Sigmoid colon (tissue), 7 donors: ENCODE results near the gene TMPRSS4. TPM values are rescaled to one million over a fixed set of nuclear protein-coding genes. Genes with fewer than 3 reads are reported as not detected.

Experiments used
- DNase-seq: peaks from one replicate; pipeline ENCODE4 v3.0.0-alpha.2; 2019
- H3K27ac ChIP-seq, 4 donors: fragments of 200-600 bp; sonication (generic); one replicate each; pipeline ENCODE4 v1.5.1; 2016 to 2019; ENCODE audit warnings: mild to moderate bottlenecking in 1 of 4
- H3K27me3 ChIP-seq, 3 donors: fragments of 200-600 bp; sonication (generic); one replicate each; pipeline ENCODE4 v1.5.1; 2019; ENCODE audit warnings: mild to moderate bottlenecking in 1 of 3
- H3K36me3 ChIP-seq, 4 donors: fragments of 200-600 bp; sonication (generic); one replicate each; pipeline ENCODE4 v1.5.1; 2016 to 2019
- H3K4me1 ChIP-seq, 4 donors: fragments of 200-600 bp; sonication (generic); one replicate each; pipeline ENCODE4 v1.5.1; 2017 to 2019
- H3K4me3 ChIP-seq, 4 donors: fragments of 200-600 bp; sonication (generic); one replicate each; pipeline ENCODE4 v1.5.1; 2017 to 2019; ENCODE audit warnings: mild to moderate bottlenecking in 2 of 4, moderate library complexity in 1 of 4
- H3K9me3 ChIP-seq, 4 donors: fragments of 200-600 bp in 3 of 4; sonication (generic) in 3 of 4; one replicate each; pipeline versions ENCODE4 v1.5.1 to v1.6.1; 2013 to 2019
- EP300 ChIP-seq, 4 donors: sonication (generic); formaldehyde crosslinking; IDR thresholded peaks; one replicate each; pipeline ENCODE4 v1.6.1; 2017; ENCODE audit warnings: antibody characterized with exemption in 4 of 4
- POLR2A ChIP-seq, 2 donors: fragments of 450-650 bp; IDR thresholded peaks; one replicate each; pipeline ENCODE4 v1.6.1; 2016; ENCODE audit warnings: antibody characterized with exemption in 2 of 2, mild to moderate bottlenecking in 2 of 2, moderate library complexity in 2 of 2
- POLR2AphosphoS5 ChIP-seq, 4 donors: sonication (generic); formaldehyde crosslinking; IDR thresholded peaks; one replicate each; pipeline ENCODE4 v1.6.1; 2017; ENCODE audit warnings: antibody characterized with exemption in 4 of 4
- WGBS, 2 donors: extraction: QIAGEN DNeasy Blood & Tissue Kit; methylation state at CpG; one replicate each; pipeline ENCODE4 v1.1.7; 2013; 5-methylcytosine and 5-hydroxymethylcytosine counted together
- intact Hi-C: fragments of 100-400 bp; cut with DNase I; formaldehyde crosslinking; loops from one replicate; pipeline ENCODE4 v1.15.1; 2023
- polyA plus RNA-seq, 3 donors: library from polyadenylated mRNA; stranded (reverse); fragments of 200-250 nt; gene quantifications; one replicate each; pipeline ENCODE4 v1.2.3, GENCODE V29; 2013
- total RNA-seq, 4 donors: library from RNA; depleted of rRNA; stranded (reverse); fragments of >200 nt; gene quantifications; one replicate each; pipeline ENCODE4 v1.1.0, GENCODE V29; 2016
- TF ChIP-seq, protein P1 (sequence below), 4 experiments: fragments of 450-650 bp in 3 of 4; fragments of 200-600 bp in 1 of 4; IDR thresholded peaks; one replicate each; pipeline ENCODE4 v1.5.1; 2016 to 2019; ENCODE audit warnings: antibody characterized with exemption in 4 of 4, mild to moderate bottlenecking in 3 of 4, moderate library complexity in 2 of 4
- donor health status: healthy with polysubstance abuse.
- donor health status: Bipolar disorder and iron deficiency.
- donor health status: healthy.

TMPRSS4 gene
- total and polyA plus RNA-seq, 7 donors, result 1.4 to 134 (median 84.6) TPM; not detected in 3

GRCh38 chr11:118074091-118074685 lies 2.7 kb upstream of the TMPRSS4 start:
- H3K9me3 ChIP-seq, result no peaks in the 10 kb centered on the region
- H3K27me3 ChIP-seq, result no peaks in the 10 kb centered on the region
- no peak for DNase-seq
- H3K27ac ChIP-seq, result no peak overlapping the region
- intact Hi-C loops, result no loop called here
- no peaks in the 10 kb centered on the region for H3K4me1 ChIP-seq
- TF ChIP-seq EP300 (IDR thresholded peaks at IDR 0.05) (no peak), POLR2A (IDR thresholded peaks at IDR 0.05) (no peak), POLR2AphosphoS5 (IDR thresholded peaks at IDR 0.05) (no peak)
- TF ChIP-seq, protein P1, sequence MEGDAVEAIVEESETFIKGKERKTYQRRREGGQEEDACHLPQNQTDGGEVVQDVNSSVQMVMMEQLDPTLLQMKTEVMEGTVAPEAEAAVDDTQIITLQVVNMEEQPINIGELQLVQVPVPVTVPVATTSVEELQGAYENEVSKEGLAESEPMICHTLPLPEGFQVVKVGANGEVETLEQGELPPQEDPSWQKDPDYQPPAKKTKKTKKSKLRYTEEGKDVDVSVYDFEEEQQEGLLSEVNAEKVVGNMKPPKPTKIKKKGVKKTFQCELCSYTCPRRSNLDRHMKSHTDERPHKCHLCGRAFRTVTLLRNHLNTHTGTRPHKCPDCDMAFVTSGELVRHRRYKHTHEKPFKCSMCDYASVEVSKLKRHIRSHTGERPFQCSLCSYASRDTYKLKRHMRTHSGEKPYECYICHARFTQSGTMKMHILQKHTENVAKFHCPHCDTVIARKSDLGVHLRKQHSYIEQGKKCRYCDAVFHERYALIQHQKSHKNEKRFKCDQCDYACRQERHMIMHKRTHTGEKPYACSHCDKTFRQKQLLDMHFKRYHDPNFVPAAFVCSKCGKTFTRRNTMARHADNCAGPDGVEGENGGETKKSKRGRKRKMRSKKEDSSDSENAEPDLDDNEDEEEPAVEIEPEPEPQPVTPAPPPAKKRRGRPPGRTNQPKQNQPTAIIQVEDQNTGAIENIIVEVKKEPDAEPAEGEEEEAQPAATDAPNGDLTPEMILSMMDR (IDR thresholded peaks at IDR 0.05), result no peak
- no peaks in the 10 kb centered on the region for H3K36me3 ChIP-seq
- H3K4me3 ChIP-seq, result no peak overlapping the region
- 88 to 90% methylated on average over 11 of the region's 11 CpGs for WGBS, 2 donors

DNA sequence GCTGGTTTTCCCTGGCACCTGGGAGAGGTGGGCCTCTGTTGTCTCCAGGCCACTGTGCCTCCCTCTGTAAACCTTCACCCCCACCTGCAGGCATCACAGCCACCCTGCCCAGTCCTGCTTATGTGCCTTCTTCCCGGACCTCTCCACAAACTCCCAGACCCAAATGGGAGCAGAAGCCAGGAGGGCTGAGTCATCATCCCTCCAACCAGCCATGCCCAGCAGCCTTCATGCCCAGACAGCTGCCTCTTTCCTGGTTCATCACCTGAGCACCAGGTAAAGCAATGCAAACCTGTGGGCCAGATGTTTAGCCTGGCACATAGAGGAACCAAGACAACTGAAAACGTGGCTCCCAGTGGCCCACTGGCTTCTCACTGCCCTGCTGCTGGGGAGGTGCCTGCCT lies 2.1 kb upstream of the TMPRSS4 start:
- Histone ChIP-seq H3K36me3 (no peaks in the 10 kb centered on the region), H3K27me3 (no peaks in the 10 kb centered on the region), H3K4me3 (no peak overlapping the region), H3K9me3 (no peaks in the 10 kb centered on the region), H3K27ac (no peak overlapping the region), H3K4me1 (no peaks in the 10 kb centered on the region)
- TF ChIP-seq POLR2A (IDR thresholded peaks at IDR 0.05) (no peak), EP300 (IDR thresholded peaks at IDR 0.05) (no peak), POLR2AphosphoS5 (IDR thresholded peaks at IDR 0.05) (no peak)
- TF ChIP-seq, protein P1 (IDR thresholded peaks at IDR 0.05), result no peak
- 11 to 55% methylated on average over 2 of the region's 2 CpGs for WGBS, 2 donors
- intact Hi-C loops, result no loop called here
- DNase-seq, result no peak

DNA sequence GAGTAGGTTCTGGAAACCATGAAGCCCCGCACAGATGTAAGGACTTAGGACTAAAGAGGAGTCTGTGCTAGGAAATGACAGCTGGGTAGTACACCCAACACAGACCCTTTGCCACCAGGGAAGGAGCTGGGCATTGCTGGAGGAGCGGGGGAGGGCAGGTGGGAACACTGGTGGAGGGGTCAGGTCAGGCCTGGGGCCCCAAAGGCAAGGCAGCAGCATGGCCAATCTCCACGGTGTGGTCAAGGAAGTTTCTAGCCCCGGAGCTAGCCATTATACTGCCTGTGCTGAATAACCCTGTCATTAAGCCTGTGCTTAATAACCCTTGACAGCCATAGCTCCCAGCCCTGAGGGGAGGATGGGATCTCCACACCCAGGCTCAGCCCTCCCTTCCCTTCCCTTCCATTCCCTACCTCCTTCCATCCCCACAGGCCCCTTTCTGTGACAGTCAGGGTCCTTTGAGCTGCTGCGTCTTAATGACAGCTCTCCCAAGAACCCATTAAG lies 2.1 kb downstream of the TMPRSS4 start:
- no peaks in the 10 kb centered on the region for H3K9me3 ChIP-seq
- H3K4me1 ChIP-seq, result peaks cover 0 to 6% (median 5%) of the 10 kb centered on the region in 4 donors
- intact Hi-C loops, result no loop called here
- no peak overlapping the region for H3K4me3 ChIP-seq
- 18 to 65% methylated on average over 5 of the region's 5 CpGs for WGBS, 2 donors
- H3K36me3 ChIP-seq, result no peaks in the 10 kb centered on the region
- H3K27ac ChIP-seq, result no peak overlapping the region
- TF ChIP-seq, protein P1 (IDR thresholded peaks at IDR 0.05), result no peak
- TF ChIP-seq EP300 (IDR thresholded peaks at IDR 0.05) (no peak), POLR2A (IDR thresholded peaks at IDR 0.05) (no peak), POLR2AphosphoS5 (IDR thresholded peaks at IDR 0.05) (no peak)
- no peaks in the 10 kb centered on the region for H3K27me3 ChIP-seq
- DNase-seq, result no peak

GRCh38 chr11:118079491-118079890 lies 2.6 kb downstream of the TMPRSS4 start:
- H3K9me3 ChIP-seq, result no peaks in the 10 kb centered on the region
- no peak overlapping the region for H3K4me3 ChIP-seq
- TF ChIP-seq EP300 (IDR thresholded peaks at IDR 0.05) (no peak), POLR2AphosphoS5 (IDR thresholded peaks at IDR 0.05) (no peak), POLR2A (IDR thresholded peaks at IDR 0.05) (no peak)
- TF ChIP-seq, protein P1 (IDR thresholded peaks at IDR 0.05), result no peak
- peaks cover 0 to 11% (median 11%) of the 10 kb centered on the region in 4 donors for H3K4me1 ChIP-seq
- WGBS, 2 donors, result 17 to 66% methylated on average over 10 of the region's 10 CpGs
- H3K36me3 ChIP-seq, result no peaks in the 10 kb centered on the region
- no peak overlapping the region for H3K27ac ChIP-seq
- no peak for DNase-seq
- intact Hi-C loops, result no loop called here
- H3K27me3 ChIP-seq, result no peaks in the 10 kb centered on the region
